PC-3 (cell line): ENCODE measurements around the gene CEP97. TPM values are rescaled to one million over a fixed set of nuclear protein-coding genes. Genes with fewer than 3 reads are reported as not detected.

Source experiments
- ATAC-seq: fragments of 200-7000 bp; cut with Tn5 transposase; 2 replicates; pipeline ENCODE4 v1.9.1; 2020; ENCODE audit warnings: mild to moderate bottlenecking, moderate library complexity
- BruUV-seq: library from RNA; stranded (reverse); fragments of 400-500 nt; replicated peaks from 2 replicates; lab custom pipeline; 2021; lab: Mats Ljungman, UMichigan
- CTCF ChIA-PET: fragments of 300-600 bp; sonication (Branson Sonifier 250); formaldehyde crosslinking; loops from one replicate; lab custom pipeline; 2022; ENCODE audit warnings: antibody characterized with exemption; lab: Charles Lee
- POLR2A ChIA-PET: fragments of 300-600 bp; sonication (Branson Sonifier 250); formaldehyde crosslinking; loops from one replicate; lab custom pipeline; 2022; ENCODE audit warnings: antibody characterized with exemption; ENCODE audit not compliant: unreplicated experiment; lab: Charles Lee
- DNase-seq: peaks from one replicate; pipeline ENCODE4 v3.0.0-alpha.2; 2015
- H2AFZ ChIP-seq: fragments of 300-600 bp; sonication (generic); 2 replicates; pipeline ENCODE4 v1.6.0; 2016; ENCODE audit warnings: antibody characterized with exemption, low read length
- H3F3A ChIP-seq: fragments of 300-600 bp; sonication (generic); one replicate; pipeline ENCODE4 v1.6.0; 2017; ENCODE audit warnings: antibody characterized with exemption, low read length, control low read depth, mild to moderate bottlenecking; ENCODE audit not compliant: unreplicated experiment
- H3K27ac ChIP-seq: fragments of 300-600 bp; sonication (generic); 2 replicates; pipeline ENCODE4 v1.5.1; 2016; ENCODE audit warnings: mild to moderate bottlenecking, low read length
- H3K27me3 ChIP-seq: fragments of 300-600 bp; sonication (generic); 2 replicates; pipeline ENCODE4 v1.6.1; 2016; ENCODE audit warnings: low read length, mixed read lengths
- H3K36me3 ChIP-seq: fragments of 300-600 bp; sonication (generic); 2 replicates; pipeline ENCODE4 v1.6.1; 2016; ENCODE audit warnings: low read depth, mixed run types, low read length, mixed read lengths
- H3K4me1 ChIP-seq: fragments of 300-600 bp; sonication (generic); 2 replicates; pipeline ENCODE4 v1.5.1; 2016; ENCODE audit warnings: low read length; ENCODE audit not compliant: insufficient read depth
- H3K4me2 ChIP-seq: fragments of 300-600 bp; sonication (generic); 2 replicates; pipeline ENCODE4 v1.6.0; 2016; ENCODE audit warnings: low read length
- H3K4me3 ChIP-seq: fragments of 300-600 bp; sonication (generic); 2 replicates; pipeline ENCODE4 v1.5.1; 2016; ENCODE audit warnings: mild to moderate bottlenecking, low read length, mixed read lengths
- H3K79me2 ChIP-seq: fragments of 300-600 bp; sonication (generic); 2 replicates; pipeline ENCODE4 v1.6.1; 2017; ENCODE audit warnings: low read length, mixed read lengths
- H3K9ac ChIP-seq: fragments of 300-600 bp; sonication (generic); 2 replicates; pipeline ENCODE4 v1.6.0; 2016; ENCODE audit warnings: mild to moderate bottlenecking, low read length
- H3K9me2 ChIP-seq: fragments of 300-600 bp; sonication (generic); replicated peaks from 2 replicates; pipeline ENCODE4 v1.6.1; 2016; ENCODE audit warnings: mixed run types, low read length, mixed read lengths
- H3K9me3 ChIP-seq: fragments of 300-600 bp; sonication (generic); 2 replicates; pipeline ENCODE4 v1.6.1; 2016; ENCODE audit warnings: low read length, mixed read lengths
- H4K20me1 ChIP-seq: fragments of 300-600 bp; sonication (generic); 2 replicates; pipeline ENCODE4 v1.6.1; 2016; ENCODE audit warnings: low read length, mixed read lengths
- EZH2 ChIP-seq: fragments of 300-600 bp; sonication (generic); IDR thresholded peaks from one replicate; pipeline ENCODE4 v1.6.1; 2017; ENCODE audit warnings: antibody characterized with exemption, mild to moderate bottlenecking, low read length; ENCODE audit not compliant: unreplicated experiment
- EZH2phosphoT487 ChIP-seq: fragments of 300-600 bp; sonication (generic); IDR thresholded peaks from 2 replicates; pipeline ENCODE4 v1.6.1; 2018; ENCODE audit warnings: mild to moderate bottlenecking, antibody characterized with exemption, low read length, borderline replicate concordance
- intact Hi-C: fragments of 100-400 bp; cut with micrococcal nuclease; formaldehyde crosslinking; loops from 2 replicates; pipeline ENCODE4 v1.9.0; 2023
- total RNA-seq: library from RNA; depleted of rRNA; stranded (reverse); fragments of >200 nt; gene quantifications from 2 replicates; pipeline ENCODE4 v1.2.3, GENCODE V29; 2014
- TF ChIP-seq, protein P1 (sequence below): fragments of 300-600 bp; sonication (generic); conservative IDR thresholded peaks from 2 replicates; pipeline ENCODE4 v1.5.1; 2017; ENCODE audit warnings: antibody characterized with exemption, low read depth, mild to moderate bottlenecking, low read length

The CEP97 gene
- total RNA-seq, 1 experiment from 2014 or later = 12.1 TPM

DNA sequence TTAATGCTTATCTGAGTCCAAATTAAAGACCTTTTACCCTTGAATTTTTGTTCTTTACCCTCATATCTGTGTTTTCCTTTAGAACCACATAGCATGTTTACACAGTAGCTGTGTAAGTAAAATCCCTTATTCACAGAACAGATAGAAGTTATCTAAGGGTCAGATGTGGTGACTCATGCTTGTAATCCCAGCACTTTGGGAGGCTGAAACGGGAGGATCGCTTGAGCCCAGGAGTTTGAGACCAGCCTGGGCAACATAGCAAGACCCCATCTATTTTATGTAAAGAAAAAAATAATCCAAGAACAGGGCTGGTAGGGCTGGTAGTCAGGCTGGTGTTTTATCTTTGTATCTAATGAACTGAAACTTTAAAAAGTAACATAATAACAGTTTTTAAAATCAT is 77.8 kb downstream of the CEP97 start:
- no peak for ATAC-seq
- no peaks in the 10 kb centered on the region for H3K27me3 ChIP-seq
- no peak overlapping the region for H3K27ac ChIP-seq
- TF ChIP-seq, protein P1, sequence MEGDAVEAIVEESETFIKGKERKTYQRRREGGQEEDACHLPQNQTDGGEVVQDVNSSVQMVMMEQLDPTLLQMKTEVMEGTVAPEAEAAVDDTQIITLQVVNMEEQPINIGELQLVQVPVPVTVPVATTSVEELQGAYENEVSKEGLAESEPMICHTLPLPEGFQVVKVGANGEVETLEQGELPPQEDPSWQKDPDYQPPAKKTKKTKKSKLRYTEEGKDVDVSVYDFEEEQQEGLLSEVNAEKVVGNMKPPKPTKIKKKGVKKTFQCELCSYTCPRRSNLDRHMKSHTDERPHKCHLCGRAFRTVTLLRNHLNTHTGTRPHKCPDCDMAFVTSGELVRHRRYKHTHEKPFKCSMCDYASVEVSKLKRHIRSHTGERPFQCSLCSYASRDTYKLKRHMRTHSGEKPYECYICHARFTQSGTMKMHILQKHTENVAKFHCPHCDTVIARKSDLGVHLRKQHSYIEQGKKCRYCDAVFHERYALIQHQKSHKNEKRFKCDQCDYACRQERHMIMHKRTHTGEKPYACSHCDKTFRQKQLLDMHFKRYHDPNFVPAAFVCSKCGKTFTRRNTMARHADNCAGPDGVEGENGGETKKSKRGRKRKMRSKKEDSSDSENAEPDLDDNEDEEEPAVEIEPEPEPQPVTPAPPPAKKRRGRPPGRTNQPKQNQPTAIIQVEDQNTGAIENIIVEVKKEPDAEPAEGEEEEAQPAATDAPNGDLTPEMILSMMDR = no peak
- TF ChIP-seq EZH2 (no peak), EZH2phosphoT487 (no peak)
- CTCF ChIA-PET = interaction anchor here (0.6 to 1.9 kb wide), 2 partner anchors 108 to 423 kb away, joined by 3 to 12 read pairs; no protein-coding TSS in a partner anchor
- DNase-seq = no peak
- no peak overlapping the region for H3K4me3 ChIP-seq
- no TSS peak for BruUV-seq
- H3K9me3 ChIP-seq = no peaks in the 10 kb centered on the region
- no peaks in the 10 kb centered on the region; the same call in 1 of the 2 replicates for H3K4me1 ChIP-seq
- H3K79me2 ChIP-seq = no peaks in the 10 kb centered on the region
- POLR2A ChIA-PET = no interaction called here
- H2AFZ ChIP-seq = no peak overlapping the region
- H3K9me2 ChIP-seq = no peaks in the 10 kb centered on the region
- H4K20me1 ChIP-seq = no peaks in the 10 kb centered on the region
- H3K4me2 ChIP-seq = no peak overlapping the region
- no peak overlapping the region for H3K9ac ChIP-seq
- peaks cover 8% of the 10 kb centered on the region for H3K36me3 ChIP-seq
- intact Hi-C loops = loop anchor here (2.0 kb wide), 1 partner anchor 107 kb away; no protein-coding TSS in a partner anchor
- no peaks in the 10 kb centered on the region for H3F3A ChIP-seq

DNA sequence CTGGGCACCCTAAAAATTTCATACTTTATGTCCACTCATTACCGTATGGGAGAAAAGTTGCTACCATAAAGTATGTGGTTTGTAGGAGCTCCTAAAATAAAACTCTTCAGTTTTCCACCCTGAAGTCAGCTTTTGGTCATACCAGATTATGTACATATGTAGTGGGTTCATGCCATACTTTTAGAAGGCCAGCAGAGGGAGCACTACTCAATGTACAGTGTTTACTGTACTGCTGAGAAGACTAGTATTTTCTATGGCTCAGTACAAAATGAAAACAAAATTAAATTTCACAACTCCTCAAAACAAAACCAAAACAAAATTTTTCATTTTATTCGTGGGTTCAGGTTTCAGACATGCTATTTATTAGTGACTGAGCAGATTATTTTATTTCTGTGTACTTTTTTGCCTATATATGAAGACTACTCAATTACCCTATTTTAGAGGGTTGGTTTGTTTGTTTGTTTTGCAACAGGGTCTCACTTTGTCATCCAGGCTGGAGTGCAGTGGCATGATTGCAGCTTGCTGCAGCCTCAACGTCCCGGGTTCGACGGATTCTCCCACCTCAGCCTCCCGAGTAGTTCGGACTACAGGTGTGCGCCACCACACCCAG is 78.9 kb downstream of the CEP97 start:
- no peaks in the 10 kb centered on the region for H3K27me3 ChIP-seq
- POLR2A ChIA-PET = interaction anchor here (0.6 kb wide), 1 partner anchor 423 kb away, joined by 3 read pairs; no protein-coding TSS in a partner anchor
- ATAC-seq (peak; percentile 100), DNase-seq (peak; percentile 85)
- no peak overlapping the region for H2AFZ ChIP-seq
- H3K27ac ChIP-seq = no peak overlapping the region
- H3K9ac ChIP-seq = no peak overlapping the region
- H3K4me2 ChIP-seq = no peak overlapping the region
- no peaks in the 10 kb centered on the region for H3K9me2 ChIP-seq
- H3F3A ChIP-seq = no peaks in the 10 kb centered on the region
- H3K36me3 ChIP-seq = peaks cover 8% of the 10 kb centered on the region
- BruUV-seq = no TSS peak
- H3K4me3 ChIP-seq = no peak overlapping the region
- H3K79me2 ChIP-seq = no peaks in the 10 kb centered on the region
- CTCF ChIA-PET = interaction anchor here (0.6 to 1.9 kb wide), 7 partner anchors 11 to 746 kb away, joined by 3 to 12 read pairs (median 4); no protein-coding TSS in a partner anchor
- H3K9me3 ChIP-seq = no peaks in the 10 kb centered on the region
- intact Hi-C loops = loop anchor here (2.0 kb wide), 1 partner anchor 108 kb away; no protein-coding TSS in a partner anchor
- no peaks in the 10 kb centered on the region; the same call in 1 of the 2 replicates for H3K4me1 ChIP-seq
- TF ChIP-seq, protein P1 = peak; percentile 92
- no peak for TF ChIP-seq EZH2phosphoT487
- H4K20me1 ChIP-seq = no peaks in the 10 kb centered on the region

DNA sequence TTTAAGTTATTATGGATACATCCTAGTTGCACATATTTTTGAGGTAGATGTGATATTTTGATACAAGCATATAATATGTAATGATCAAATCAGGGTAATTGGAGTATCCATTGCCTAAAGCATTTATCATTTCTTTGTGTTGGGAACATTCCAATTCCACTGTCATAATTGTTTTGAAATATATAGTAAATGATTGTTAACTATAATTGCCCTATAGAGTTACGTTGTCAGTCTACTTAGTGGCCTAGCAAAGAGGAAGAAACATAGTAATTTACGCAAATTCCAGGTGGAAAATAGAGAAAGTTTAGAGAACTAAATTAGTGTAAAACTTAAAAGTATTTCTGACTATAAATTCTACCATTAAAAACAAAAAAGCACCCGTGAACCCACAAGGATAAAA is 79.5 kb downstream of the CEP97 start:
- H3K27me3 ChIP-seq = no peaks in the 10 kb centered on the region
- CTCF ChIA-PET = interaction anchor here (1.9 kb wide), 1 partner anchor 421 kb away, joined by 12 read pairs; no protein-coding TSS in a partner anchor
- DNase-seq = no peak
- peaks cover 8% of the 10 kb centered on the region for H3K36me3 ChIP-seq
- no peaks in the 10 kb centered on the region for H3K79me2 ChIP-seq
- no peak overlapping the region for H3K27ac ChIP-seq
- no peak overlapping the region for H3K4me3 ChIP-seq
- no peak overlapping the region for H2AFZ ChIP-seq
- H4K20me1 ChIP-seq = no peaks in the 10 kb centered on the region
- H3F3A ChIP-seq = no peaks in the 10 kb centered on the region
- POLR2A ChIA-PET = no interaction called here
- TF ChIP-seq, protein P1 = no peak
- TF ChIP-seq EZH2 = no peak
- no peak for TF ChIP-seq EZH2phosphoT487
- ATAC-seq = no peak
- no peaks in the 10 kb centered on the region for H3K9me2 ChIP-seq
- no peak overlapping the region for H3K4me2 ChIP-seq
- no peaks in the 10 kb centered on the region; the same call in 1 of the 2 replicates for H3K4me1 ChIP-seq
- intact Hi-C loops = loop anchor here (2.0 kb wide), 1 partner anchor 109 kb away; no protein-coding TSS in a partner anchor
- no peaks in the 10 kb centered on the region for H3K9me3 ChIP-seq
- H3K9ac ChIP-seq = no peak overlapping the region
- BruUV-seq = no TSS peak
